GM12878 (cell line): ENCODE data around the gene EZH2. TPM values are rescaled to one million over a fixed set of nuclear protein-coding genes. Genes with fewer than 3 reads are reported as not detected.

Experiments
- ATAC-seq: fragments of 200-7000 bp; cut with Tn5 transposase; 3 replicates; pipeline ENCODE4 v1.9.1; 2020; ENCODE audit warnings: mild to moderate bottlenecking, moderate library complexity
- BruUV-seq: library from RNA; stranded (reverse); fragments of 400-500 nt; replicated peaks from 2 replicates; lab custom pipeline; 2021; lab: Mats Ljungman, UMichigan
- CTCF ChIA-PET: fragments of 300-600 bp; sonication (Branson Sonifier 250); formaldehyde crosslinking; extraction: SDS; loops from one replicate; lab custom pipeline; 2021; ENCODE audit warnings: inconsistent platforms; lab: Yijun Ruan, JAX
- POLR2A ChIA-PET: fragments of 350-600 bp; formaldehyde crosslinking; extraction: SDS; loops from one replicate; lab custom pipeline; 2021; ENCODE audit warnings: inconsistent platforms; lab: Charles Lee
- RAD21 ChIA-PET: fragments of 300-600 bp; sonication (Branson Sonifier 250); formaldehyde crosslinking; loops from one replicate; lab custom pipeline; 2023; ENCODE audit warnings: antibody characterized with exemption; ENCODE audit not compliant: unreplicated experiment; lab: Charles Lee
- SMC1A ChIA-PET: fragments of 300-600 bp; sonication (Branson Sonifier 250); formaldehyde crosslinking; loops from one replicate; lab custom pipeline; 2023; ENCODE audit not compliant: unreplicated experiment, uncharacterized antibody; lab: Charles Lee
- DNase-seq: peaks from one replicate; pipeline ENCODE4 v3.0.0-alpha.2; 2011; ENCODE audit warnings: low read depth, low spot score
- FAIRE-seq: peaks from 3 replicates; lab custom pipeline; 2011; peaks lifted over from hg19 to GRCh38; lab: Jason Lieb, UNC
- H2AFZ ChIP-seq: 2 replicates; pipeline ENCODE4 v1.6.0; 2011; ENCODE audit warnings: low read depth, low read length, control low read depth; ENCODE audit not compliant: control insufficient read depth
- H3K27ac ChIP-seq: 2 replicates; pipeline ENCODE4 v1.5.1; 2011; ENCODE audit warnings: control low read depth; ENCODE audit not compliant: control insufficient read depth, insufficient read depth
- H3K27me3 ChIP-seq, 2 experiments: replicated peaks in 1 of 2; 2 replicates each; pipeline versions ENCODE4 v1.6.0 to v1.6.1; 2011; ENCODE audit warnings: low read length in 1 of 2; ENCODE audit not compliant: control insufficient read depth in 2 of 2, insufficient read depth in 2 of 2
- H3K36me3 ChIP-seq, 2 experiments: 2 replicates each; pipeline ENCODE4 v1.5.1; 2011; ENCODE audit warnings: low read length in 1 of 2; ENCODE audit not compliant: control insufficient read depth in 2 of 2, insufficient read depth in 2 of 2
- H3K4me1 ChIP-seq: 2 replicates; pipeline ENCODE4 v1.6.1; 2011; ENCODE audit warnings: mild to moderate bottlenecking, low read length, moderate library complexity, mixed read lengths; ENCODE audit not compliant: control insufficient read depth, insufficient read depth
- H3K4me2 ChIP-seq: 2 replicates; pipeline ENCODE4 v1.6.0; 2011; ENCODE audit warnings: control low read depth; ENCODE audit not compliant: control insufficient read depth, insufficient read depth
- H3K4me3 ChIP-seq: fragments of 200-600 bp; sonication (generic); 2 replicates; pipeline ENCODE4 v1.5.1; 2016
- H3K79me2 ChIP-seq: 2 replicates; pipeline ENCODE4 v1.6.0; 2011; ENCODE audit warnings: low read length; ENCODE audit not compliant: control insufficient read depth, insufficient read depth
- H3K9ac ChIP-seq: 2 replicates; pipeline ENCODE4 v1.8.0; 2011; ENCODE audit warnings: low read length, control low read depth, mixed read lengths; ENCODE audit not compliant: control insufficient read depth, insufficient read depth
- H3K9me3 ChIP-seq: replicated peaks from 3 replicates; pipeline ENCODE4 v1.5.1; 2011; ENCODE audit warnings: mild to moderate bottlenecking, low read length; ENCODE audit not compliant: control insufficient read depth, insufficient read depth
- H4K20me1 ChIP-seq: 2 replicates; pipeline ENCODE4 v1.6.0; 2011; ENCODE audit not compliant: control insufficient read depth, insufficient read depth
- ATF7 ChIP-seq: fragments of 450-650 bp; IDR thresholded peaks from 2 replicates; pipeline ENCODE4 v1.6.1; 2016; ENCODE audit warnings: low read depth, mild to moderate bottlenecking
- CHD1 ChIP-seq: IDR thresholded peaks from 2 replicates; pipeline ENCODE4 v1.6.1; 2012; ENCODE audit warnings: low read depth, low read length, improper control_type of control experiment
- MEF2B ChIP-seq: fragments of 450-650 bp; IDR thresholded peaks from 2 replicates; pipeline ENCODE4 v1.6.1; 2018; ENCODE audit warnings: mild to moderate bottlenecking, moderate library complexity; ENCODE audit not compliant: partially characterized antibody, poor library complexity, severe bottlenecking
- MTA2 ChIP-seq: fragments of 450-650 bp; IDR thresholded peaks from 2 replicates; pipeline ENCODE4 v1.6.1; 2016; ENCODE audit warnings: low read depth, mild to moderate bottlenecking, moderate library complexity
- MYC ChIP-seq: IDR thresholded peaks from 2 replicates; pipeline ENCODE4 v1.6.1; 2011; ENCODE audit warnings: mild to moderate bottlenecking, low read length, moderate library complexity, inconsistent platforms; ENCODE audit not compliant: insufficient read depth, insufficient replicate concordance, insufficient read length, severe bottlenecking
- RAD21 ChIP-seq: IDR thresholded peaks from 2 replicates; pipeline ENCODE4 v1.6.1; 2011; ENCODE audit warnings: mild to moderate bottlenecking, low read depth, low read length, moderate library complexity; ENCODE audit not compliant: insufficient read depth
- RELA ChIP-seq: fragments of 450-650 bp; IDR thresholded peaks from 2 replicates; pipeline ENCODE4 v1.8.0; 2014; ENCODE audit warnings: borderline replicate concordance; ENCODE audit not compliant: partially characterized antibody
- ZNF274 ChIP-seq: IDR thresholded peaks from one replicate; pipeline ENCODE4 v1.8.0; 2011; ENCODE audit not compliant: insufficient read length, insufficient read depth
- WGBS: methylation state at CpG from one replicate; pipeline ENCODE4 v1.1.6; 2016; ENCODE audit warnings: low lambda C conversion rate; ENCODE audit not compliant: insufficient replicate concordance, insufficient coverage; ENCODE audit errors: missing lambda C conversion rate; 5-methylcytosine and 5-hydroxymethylcytosine counted together
- in situ Hi-C: fragments of 300-500 bp; cut with MboI; formaldehyde crosslinking; loops from 9 replicates; pipeline ENCODE4 v1.14.3; 2018; ENCODE audit warnings: mixed read lengths
- intact Hi-C: fragments of 100-400 bp; cut with micrococcal nuclease; formaldehyde crosslinking; loops from one replicate; pipeline ENCODE4 v1.14.2; 2022; ENCODE audit not compliant: unreplicated experiment
- polyA plus RNA-seq, 11 experiments: library from polyadenylated mRNA; depleted of rRNA in 4 of 11; unstranded in 6 of 11; stranded (reverse) in 5 of 11; fragments of >200 nt; fragmentation: Nextera tagmentation in 4 of 11; fragmentation: Illumina TruSeq in 1 of 11; extraction: Ambion mirVana in 4 of 11; extraction: Trizol in 1 of 11; gene quantifications; 1 replicate in 1 of 11; 2 replicates in 10 of 11; pipeline versions ENCODE4 v1.2.1 to v1.2.3, GENCODE V29; 2011 to 2016; ENCODE audit warnings: inconsistent platforms in 2 of 11, missing spikeins in 2 of 11, low read depth in 1 of 11
- total RNA-seq, 4 experiments: library from RNA; depleted of rRNA in 3 of 4; stranded (reverse); fragments of >200 nt in 3 of 4; fragmentation: Illumina TruSeq in 1 of 4; extraction: Trizol in 1 of 4; gene quantifications; 2 replicates each; pipeline versions ENCODE4 v1.2.1 to v1.2.3, GENCODE V29; 2013 to 2021
- TF ChIP-seq, protein P1 (sequence below): fragments of 450-650 bp; formaldehyde crosslinking; IDR thresholded peaks from 2 replicates; pipeline ENCODE4 v1.5.0; 2022; ENCODE audit warnings: mild to moderate bottlenecking, missing genetic modification characterization
- TF ChIP-seq, protein P2 (sequence below): IDR thresholded peaks from 2 replicates; pipeline ENCODE4 v1.6.1; 2011; ENCODE audit warnings: borderline replicate concordance, low read depth, mild to moderate bottlenecking, moderate library complexity, mixed read lengths, low read length; ENCODE audit not compliant: insufficient read depth; ENCODE audit errors: extremely low read length

EZH2 gene
- total and polyA plus RNA-seq, 10 of the 15 experiments (the other 5 are each of a cell fraction or from before 2014, with no cell fraction given) = 19.4 to 69.6 (median 40.8) TPM

DNA sequence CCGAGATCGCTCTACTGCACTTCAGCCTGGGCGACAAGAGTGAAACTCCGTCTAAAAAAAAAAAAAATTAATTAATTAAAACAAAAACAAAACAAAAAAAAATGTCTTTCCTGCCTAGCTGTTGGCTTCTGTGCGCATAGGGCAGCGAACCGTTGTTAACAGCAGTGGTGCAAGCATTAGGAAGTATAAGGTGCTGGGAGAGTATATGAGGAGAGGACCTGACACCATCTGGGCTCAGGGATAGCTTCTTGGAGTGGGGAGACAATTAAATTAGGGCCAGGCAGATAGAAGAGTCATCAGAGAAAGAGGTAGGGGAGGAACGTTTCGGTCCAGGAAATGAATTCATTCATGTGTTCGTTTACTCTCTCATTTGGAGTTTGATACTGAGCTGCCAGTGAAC lies 46.2 kb upstream of the EZH2 start:
- WGBS = 81% methylated on average over 10 of the region's 10 CpGs
- no TSS peak for BruUV-seq
- SMC1A ChIA-PET = interaction anchor here (1.3 kb wide), 1 partner anchor 90 kb away, joined by 3 read pairs; no protein-coding TSS in a partner anchor

More for the DNA sequence above, 46.2 kb upstream of the EZH2 start:
- no peaks in the 10 kb centered on the region for H3K79me2 ChIP-seq
- no peak overlapping the region for H3K4me3 ChIP-seq
- no peaks in the 10 kb centered on the region for H3K27me3 ChIP-seq
- in situ Hi-C loops = no loop called here
- intact Hi-C loops = no loop called here
- H3K36me3 ChIP-seq = no peaks in the 10 kb centered on the region
- CTCF ChIA-PET = no interaction called here
- RAD21 ChIA-PET = interaction anchor here (0.7 kb wide), 1 partner anchor 72 kb away, joined by 3 read pairs; no protein-coding TSS in a partner anchor
- TF ChIP-seq CHD1 = no peak
- TF ChIP-seq, protein P1, sequence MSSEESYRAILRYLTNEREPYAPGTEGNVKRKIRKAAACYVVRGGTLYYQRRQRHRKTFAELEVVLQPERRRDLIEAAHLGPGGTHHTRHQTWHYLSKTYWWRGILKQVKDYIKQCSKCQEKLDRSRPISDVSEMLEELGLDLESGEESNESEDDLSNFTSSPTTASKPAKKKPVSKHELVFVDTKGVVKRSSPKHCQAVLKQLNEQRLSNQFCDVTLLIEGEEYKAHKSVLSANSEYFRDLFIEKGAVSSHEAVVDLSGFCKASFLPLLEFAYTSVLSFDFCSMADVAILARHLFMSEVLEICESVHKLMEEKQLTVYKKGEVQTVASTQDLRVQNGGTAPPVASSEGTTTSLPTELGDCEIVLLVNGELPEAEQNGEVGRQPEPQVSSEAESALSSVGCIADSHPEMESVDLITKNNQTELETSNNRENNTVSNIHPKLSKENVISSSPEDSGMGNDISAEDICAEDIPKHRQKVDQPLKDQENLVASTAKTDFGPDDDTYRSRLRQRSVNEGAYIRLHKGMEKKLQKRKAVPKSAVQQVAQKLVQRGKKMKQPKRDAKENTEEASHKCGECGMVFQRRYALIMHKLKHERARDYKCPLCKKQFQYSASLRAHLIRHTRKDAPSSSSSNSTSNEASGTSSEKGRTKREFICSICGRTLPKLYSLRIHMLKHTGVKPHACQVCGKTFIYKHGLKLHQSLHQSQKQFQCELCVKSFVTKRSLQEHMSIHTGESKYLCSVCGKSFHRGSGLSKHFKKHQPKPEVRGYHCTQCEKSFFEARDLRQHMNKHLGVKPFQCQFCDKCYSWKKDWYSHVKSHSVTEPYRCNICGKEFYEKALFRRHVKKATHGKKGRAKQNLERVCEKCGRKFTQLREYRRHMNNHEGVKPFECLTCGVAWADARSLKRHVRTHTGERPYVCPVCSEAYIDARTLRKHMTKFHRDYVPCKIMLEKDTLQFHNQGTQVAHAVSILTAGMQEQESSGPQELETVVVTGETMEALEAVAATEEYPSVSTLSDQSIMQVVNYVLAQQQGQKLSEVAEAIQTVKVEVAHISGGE (CRISPR knock-in tag) = no peak
- TF ChIP-seq ATF7 = no peak
- TF ChIP-seq RELA = no peak
- no peak for TF ChIP-seq MYC
- TF ChIP-seq, protein P2, sequence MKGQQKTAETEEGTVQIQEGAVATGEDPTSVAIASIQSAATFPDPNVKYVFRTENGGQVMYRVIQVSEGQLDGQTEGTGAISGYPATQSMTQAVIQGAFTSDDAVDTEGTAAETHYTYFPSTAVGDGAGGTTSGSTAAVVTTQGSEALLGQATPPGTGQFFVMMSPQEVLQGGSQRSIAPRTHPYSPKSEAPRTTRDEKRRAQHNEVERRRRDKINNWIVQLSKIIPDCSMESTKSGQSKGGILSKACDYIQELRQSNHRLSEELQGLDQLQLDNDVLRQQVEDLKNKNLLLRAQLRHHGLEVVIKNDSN = no peak
- no peak for TF ChIP-seq ZNF274
- no peak for TF ChIP-seq MTA2
- TF ChIP-seq RAD21 = no peak
- TF ChIP-seq MEF2B = no peak
- H3K9me3 ChIP-seq = no peaks in the 10 kb centered on the region
- no peaks in the 10 kb centered on the region; the same call in 1 of the 2 replicates for H3K4me1 ChIP-seq
- no peak overlapping the region for H2AFZ ChIP-seq
- DNase-seq (no peak), ATAC-seq (no peak), FAIRE-seq (no peak)
- POLR2A ChIA-PET = interaction anchor here (0.6 kb wide), 1 partner anchor 12 kb away, joined by 4 read pairs; no protein-coding TSS in a partner anchor
- no peaks in the 10 kb centered on the region for H4K20me1 ChIP-seq
- no peak overlapping the region for H3K9ac ChIP-seq
- H3K4me2 ChIP-seq = no peak overlapping the region
- H3K27ac ChIP-seq = no peak overlapping the region
